Neuron (in vitro differentiated cells): ENCODE data around the gene TPT1.

ENCODE experiments used
- H2AFZ ChIP-seq: one replicate; pipeline ENCODE4 v1.6.1; 2013; ENCODE audit warnings: low read depth, mild to moderate bottlenecking, inconsistent platforms, low read length, moderate library complexity
- H3K27me3 ChIP-seq: one replicate; pipeline ENCODE4 v1.6.1; 2013; ENCODE audit warnings: low read length; ENCODE audit not compliant: insufficient read depth
- H3K36me3 ChIP-seq: one replicate; pipeline ENCODE4 v1.6.1; 2013; ENCODE audit warnings: low read length; ENCODE audit not compliant: insufficient read depth
- H3K4me1 ChIP-seq: one replicate; pipeline ENCODE4 v1.6.1; 2013; ENCODE audit warnings: low read length; ENCODE audit not compliant: insufficient read depth
- H3K4me3 ChIP-seq: 2 replicates; pipeline ENCODE4 v1.5.1; 2013; ENCODE audit warnings: mild to moderate bottlenecking, low read length, moderate library complexity
- H3K9me3 ChIP-seq: one replicate; pipeline ENCODE4 v1.6.1; 2013; ENCODE audit warnings: low read length

The TPT1 gene

GRCh38 chr13:45325806-45326205 lies 15.2 kb downstream of the TPT1 start:
- H2AFZ ChIP-seq = no peak overlapping the region
- no peak overlapping the region for H3K4me3 ChIP-seq
- no peaks in the 10 kb centered on the region for H3K27me3 ChIP-seq
- H3K9me3 ChIP-seq = no peaks in the 10 kb centered on the region
- H3K4me1 ChIP-seq = no peaks in the 10 kb centered on the region
- no peaks in the 10 kb centered on the region for H3K36me3 ChIP-seq

GRCh38 chr13:45320876-45321629 lies 19.9 kb downstream of the TPT1 start:
- Histone ChIP-seq H3K4me3 (no peak overlapping the region), H2AFZ (no peak overlapping the region), H3K36me3 (no peaks in the 10 kb centered on the region), H3K27me3 (no peaks in the 10 kb centered on the region), H3K4me1 (no peaks in the 10 kb centered on the region), H3K9me3 (no peaks in the 10 kb centered on the region)

GRCh38 chr13:45316996-45317395 lies 24.0 kb downstream of the TPT1 start:
- Histone ChIP-seq H3K36me3 (no peaks in the 10 kb centered on the region), H3K4me1 (no peaks in the 10 kb centered on the region)

GRCh38 chr13:45316338-45316737 lies 24.6 kb downstream of the TPT1 start:
- H3K4me1 ChIP-seq = no peaks in the 10 kb centered on the region
- H3K4me3 ChIP-seq = no peak overlapping the region
- H2AFZ ChIP-seq = no peak overlapping the region
- H3K36me3 ChIP-seq = no peaks in the 10 kb centered on the region
- no peaks in the 10 kb centered on the region for H3K27me3 ChIP-seq
- no peaks in the 10 kb centered on the region for H3K9me3 ChIP-seq

More at GRCh38 chr13:45316996-45317395, 24.0 kb downstream of the TPT1 start:
- Histone ChIP-seq H3K4me3 (no peak overlapping the region), H2AFZ (no peak overlapping the region), H3K27me3 (no peaks in the 10 kb centered on the region), H3K9me3 (no peaks in the 10 kb centered on the region)

GRCh38 chr13:45315520-45316167 lies 25.3 kb downstream of the TPT1 start:
- no peak overlapping the region for H2AFZ ChIP-seq
- H3K9me3 ChIP-seq = no peaks in the 10 kb centered on the region
- no peaks in the 10 kb centered on the region for H3K36me3 ChIP-seq
- H3K27me3 ChIP-seq = no peaks in the 10 kb centered on the region
- H3K4me1 ChIP-seq = peaks cover 3% of the 10 kb centered on the region
- no peak overlapping the region for H3K4me3 ChIP-seq

- no peaks in the 10 kb centered on the region for H3K9me3 ChIP-seq
- H2AFZ ChIP-seq = no peak overlapping the region
- H3K36me3 ChIP-seq = no peaks in the 10 kb centered on the region
- H3K27me3 ChIP-seq = no peaks in the 10 kb centered on the region
- peaks cover 5% of the 10 kb centered on the region for H3K4me1 ChIP-seq
- no peak overlapping the region for H3K4me3 ChIP-seq
Measured at GRCh38 chr13:45314822-45315221, 26.2 kb downstream of the TPT1 start.

GRCh38 chr13:45310341-45311131 lies 30.4 kb downstream of the TPT1 start:
- no peaks in the 10 kb centered on the region for H3K36me3 ChIP-seq
- H3K9me3 ChIP-seq = no peaks in the 10 kb centered on the region
- peaks cover 8% of the 10 kb centered on the region for H3K4me1 ChIP-seq
- no peaks in the 10 kb centered on the region for H3K27me3 ChIP-seq
- H2AFZ ChIP-seq = peak overlapping the region; percentile 88
- no peak overlapping the region for H3K4me3 ChIP-seq

GRCh38 chr13:45306966-45307365 lies 34.0 kb downstream of the TPT1 start:
- Histone ChIP-seq H3K27me3 (no peaks in the 10 kb centered on the region), H3K36me3 (no peaks in the 10 kb centered on the region), H3K4me1 (peaks cover 14% of the 10 kb centered on the region), H2AFZ (no peak overlapping the region), H3K4me3 (no peak overlapping the region), H3K9me3 (no peaks in the 10 kb centered on the region)

- Histone ChIP-seq H2AFZ (no peak overlapping the region), H3K9me3 (no peaks in the 10 kb centered on the region), H3K27me3 (no peaks in the 10 kb centered on the region), H3K36me3 (no peaks in the 10 kb centered on the region), H3K4me1 (peaks cover 10% of the 10 kb centered on the region), H3K4me3 (no peak overlapping the region)
Measured at GRCh38 chr13:45305079-45305478, 35.9 kb downstream of the TPT1 start.

GRCh38 chr13:45303866-45304265 lies 37.1 kb downstream of the TPT1 start:
- no peak overlapping the region for H2AFZ ChIP-seq
- H3K4me1 ChIP-seq = peaks cover 7% of the 10 kb centered on the region
- no peaks in the 10 kb centered on the region for H3K9me3 ChIP-seq
- no peaks in the 10 kb centered on the region for H3K36me3 ChIP-seq
- no peaks in the 10 kb centered on the region for H3K27me3 ChIP-seq
- no peak overlapping the region for H3K4me3 ChIP-seq

- Histone ChIP-seq H3K4me3 (no peak overlapping the region), H3K36me3 (no peaks in the 10 kb centered on the region), H3K4me1 (peaks cover 7% of the 10 kb centered on the region), H3K9me3 (no peaks in the 10 kb centered on the region), H2AFZ (no peak overlapping the region), H3K27me3 (no peaks in the 10 kb centered on the region)
Measured at GRCh38 chr13:45303026-45303425, 38.0 kb downstream of the TPT1 start.

- Histone ChIP-seq H3K9me3 (no peaks in the 10 kb centered on the region), H2AFZ (no peak overlapping the region), H3K4me1 (peaks cover 7% of the 10 kb centered on the region), H3K27me3 (no peaks in the 10 kb centered on the region), H3K4me3 (no peak overlapping the region), H3K36me3 (no peaks in the 10 kb centered on the region)
Measured at GRCh38 chr13:45302507-45302906, 38.5 kb downstream of the TPT1 start.

- Histone ChIP-seq H3K4me3 (no peak overlapping the region), H2AFZ (no peak overlapping the region), H3K9me3 (no peaks in the 10 kb centered on the region), H3K36me3 (no peaks in the 10 kb centered on the region), H3K4me1 (peaks cover 7% of the 10 kb centered on the region), H3K27me3 (no peaks in the 10 kb centered on the region)
Measured at GRCh38 chr13:45301263-45301662, 39.7 kb downstream of the TPT1 start.
